Neural progenitor cell (in vitro differentiated cells): ENCODE data around the gene LRP2. TPM values are rescaled to one million over a fixed set of nuclear protein-coding genes. Genes with fewer than 3 reads are reported as not detected.

ENCODE experiments used
- DNase-seq: peaks from one replicate; pipeline ENCODE4 v3.0.0-alpha.2; 2016; ENCODE audit warnings: low spot score
- H2AFZ ChIP-seq: fragments of 200-600 bp; sonication (generic); replicated peaks from 2 replicates; pipeline ENCODE4 v1.6.1; 2016; ENCODE audit warnings: antibody characterized with exemption
- H3F3A ChIP-seq: fragments of 200-600 bp; sonication (generic); 2 replicates; pipeline ENCODE4 v1.6.1; 2016; ENCODE audit warnings: antibody characterized with exemption, low read depth
- H3K27ac ChIP-seq: fragments of 200-600 bp; sonication (generic); 2 replicates; pipeline ENCODE4 v1.5.1; 2016; ENCODE audit warnings: mild to moderate bottlenecking
- H3K27me3 ChIP-seq: fragments of 200-600 bp; sonication (generic); 2 replicates; pipeline ENCODE4 v1.6.1; 2016; ENCODE audit warnings: mild to moderate bottlenecking, moderate library complexity
- H3K36me3 ChIP-seq: fragments of 200-600 bp; sonication (generic); 2 replicates; pipeline ENCODE4 v1.5.1; 2016
- H3K4me1 ChIP-seq: fragments of 200-600 bp; sonication (generic); 2 replicates; pipeline ENCODE4 v1.6.1; 2016; ENCODE audit warnings: mixed run types
- H3K4me2 ChIP-seq: fragments of 200-600 bp; sonication (generic); 2 replicates; pipeline ENCODE4 v1.6.1; 2016
- H3K4me3 ChIP-seq: fragments of 200-600 bp; sonication (generic); 2 replicates; pipeline ENCODE4 v1.5.1; 2016
- H3K79me2 ChIP-seq: fragments of 200-600 bp; sonication (generic); 2 replicates; pipeline ENCODE4 v1.6.1; 2016; ENCODE audit warnings: low read depth
- H3K9ac ChIP-seq: fragments of 200-600 bp; sonication (generic); 2 replicates; pipeline ENCODE4 v1.6.1; 2016
- H3K9me3 ChIP-seq: fragments of 200-600 bp; sonication (generic); 2 replicates; pipeline ENCODE4 v1.5.1; 2016; ENCODE audit warnings: low read depth
- H4K20me1 ChIP-seq: fragments of 200-600 bp; sonication (generic); 2 replicates; pipeline ENCODE4 v1.6.1; 2016; ENCODE audit warnings: low read depth
- H3K27ac Mint-ChIP-seq: 3 replicates; pipeline ENCODE4 v1.8.0; 2021; ENCODE audit warnings: mixed read lengths
- H3K27me3 Mint-ChIP-seq: 2 replicates; pipeline ENCODE4 v1.8.0; 2022; ENCODE audit warnings: low read depth, mild to moderate bottlenecking, inconsistent platforms, moderate library complexity, mixed read lengths; ENCODE audit not compliant: insufficient read depth
- H3K36me3 Mint-ChIP-seq: 3 replicates; pipeline ENCODE4 v1.8.0; 2021; ENCODE audit warnings: mixed read lengths
- H3K4me1 Mint-ChIP-seq: 3 replicates; pipeline ENCODE4 v1.8.0; 2021; ENCODE audit warnings: mixed read lengths
- H3K4me3 Mint-ChIP-seq: 3 replicates; pipeline ENCODE4 v1.8.0; 2021; ENCODE audit warnings: mild to moderate bottlenecking, moderate library complexity, mixed read lengths
- H3K9me3 Mint-ChIP-seq: 3 replicates; pipeline ENCODE4 v1.8.0; 2020; ENCODE audit warnings: mixed read lengths
- EZH2 ChIP-seq: fragments of 200-600 bp; sonication (generic); IDR thresholded peaks from 2 replicates; pipeline ENCODE4 v1.6.1; 2017; ENCODE audit warnings: antibody characterized with exemption, mild to moderate bottlenecking, moderate library complexity
- EZH2phosphoT487 ChIP-seq: fragments of 200-600 bp; sonication (generic); IDR thresholded peaks from 2 replicates; pipeline ENCODE4 v1.6.1; 2017; ENCODE audit warnings: antibody characterized with exemption
- total RNA-seq: library from RNA; depleted of rRNA; stranded (reverse); fragments of >200 nt; gene quantifications from 2 replicates; pipeline ENCODE4 v1.2.3, GENCODE V29; 2015; ENCODE audit warnings: low replicate concordance
- TF ChIP-seq, protein P1 (sequence below): fragments of 200-600 bp; sonication (generic); IDR thresholded peaks from 2 replicates; pipeline ENCODE4 v1.5.1; 2017; ENCODE audit warnings: antibody characterized with exemption, mild to moderate bottlenecking

Gene LRP2
- total RNA-seq, 1 donor from 2014 or later: 143 TPM

DNA sequence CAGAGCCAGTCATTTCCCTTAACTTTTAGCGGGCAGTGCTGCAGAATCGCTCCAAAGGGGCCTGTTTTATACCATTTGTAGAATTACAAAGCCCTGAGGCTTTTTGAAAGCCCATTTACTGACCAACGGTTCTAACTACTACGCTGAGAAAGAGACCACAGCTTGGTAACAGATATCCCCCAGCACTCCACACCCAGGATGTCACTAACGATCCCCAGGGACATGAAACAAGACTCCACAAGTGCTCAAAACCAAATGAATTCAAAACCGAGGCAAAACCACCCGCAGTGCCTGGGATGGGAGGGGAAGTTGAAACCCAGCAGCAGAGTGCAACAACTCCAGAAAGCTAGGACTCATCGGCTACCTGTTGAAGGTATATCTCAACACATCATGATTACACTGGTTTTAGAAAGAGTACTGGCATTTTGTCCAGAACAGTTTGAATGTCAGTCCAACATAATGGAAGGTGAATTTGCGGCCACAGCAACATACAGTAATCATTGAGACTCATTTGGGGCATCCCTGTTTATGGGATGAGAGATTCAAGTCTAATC lies 33.6 kb upstream of the LRP2 start:
- H3K4me3 ChIP-seq: no peak overlapping the region
- peaks cover 13% of the 10 kb centered on the region for H3K4me1 Mint-ChIP-seq
- H3K27ac Mint-ChIP-seq: no peak overlapping the region
- H3K27ac ChIP-seq: peak overlapping the region; percentile 78
- DNase-seq: no peak
- no peaks in the 10 kb centered on the region for H3K79me2 ChIP-seq
- H3K36me3 ChIP-seq: no peaks in the 10 kb centered on the region
- H3K4me1 ChIP-seq: peaks cover 40% of the 10 kb centered on the region
- H3K4me2 ChIP-seq: peak overlapping the region; percentile 45
- H3K27me3 Mint-ChIP-seq: peaks cover 4% of the 10 kb centered on the region
- TF ChIP-seq EZH2phosphoT487: no peak
- no peak for TF ChIP-seq EZH2
- TF ChIP-seq, protein P1, sequence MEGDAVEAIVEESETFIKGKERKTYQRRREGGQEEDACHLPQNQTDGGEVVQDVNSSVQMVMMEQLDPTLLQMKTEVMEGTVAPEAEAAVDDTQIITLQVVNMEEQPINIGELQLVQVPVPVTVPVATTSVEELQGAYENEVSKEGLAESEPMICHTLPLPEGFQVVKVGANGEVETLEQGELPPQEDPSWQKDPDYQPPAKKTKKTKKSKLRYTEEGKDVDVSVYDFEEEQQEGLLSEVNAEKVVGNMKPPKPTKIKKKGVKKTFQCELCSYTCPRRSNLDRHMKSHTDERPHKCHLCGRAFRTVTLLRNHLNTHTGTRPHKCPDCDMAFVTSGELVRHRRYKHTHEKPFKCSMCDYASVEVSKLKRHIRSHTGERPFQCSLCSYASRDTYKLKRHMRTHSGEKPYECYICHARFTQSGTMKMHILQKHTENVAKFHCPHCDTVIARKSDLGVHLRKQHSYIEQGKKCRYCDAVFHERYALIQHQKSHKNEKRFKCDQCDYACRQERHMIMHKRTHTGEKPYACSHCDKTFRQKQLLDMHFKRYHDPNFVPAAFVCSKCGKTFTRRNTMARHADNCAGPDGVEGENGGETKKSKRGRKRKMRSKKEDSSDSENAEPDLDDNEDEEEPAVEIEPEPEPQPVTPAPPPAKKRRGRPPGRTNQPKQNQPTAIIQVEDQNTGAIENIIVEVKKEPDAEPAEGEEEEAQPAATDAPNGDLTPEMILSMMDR: no peak
- H3K4me3 Mint-ChIP-seq: peak overlapping the region; percentile 33
- no peaks in the 10 kb centered on the region for H3K9me3 ChIP-seq
- H3K27me3 ChIP-seq: no peaks in the 10 kb centered on the region
- H3K9me3 Mint-ChIP-seq: no peaks in the 10 kb centered on the region
- H2AFZ ChIP-seq: peak overlapping the region; percentile 65
- H3K9ac ChIP-seq: no peak overlapping the region
- no peaks in the 10 kb centered on the region for H3K36me3 Mint-ChIP-seq
- no peaks in the 10 kb centered on the region for H4K20me1 ChIP-seq
- H3F3A ChIP-seq: peaks cover 25% of the 10 kb centered on the region

DNA sequence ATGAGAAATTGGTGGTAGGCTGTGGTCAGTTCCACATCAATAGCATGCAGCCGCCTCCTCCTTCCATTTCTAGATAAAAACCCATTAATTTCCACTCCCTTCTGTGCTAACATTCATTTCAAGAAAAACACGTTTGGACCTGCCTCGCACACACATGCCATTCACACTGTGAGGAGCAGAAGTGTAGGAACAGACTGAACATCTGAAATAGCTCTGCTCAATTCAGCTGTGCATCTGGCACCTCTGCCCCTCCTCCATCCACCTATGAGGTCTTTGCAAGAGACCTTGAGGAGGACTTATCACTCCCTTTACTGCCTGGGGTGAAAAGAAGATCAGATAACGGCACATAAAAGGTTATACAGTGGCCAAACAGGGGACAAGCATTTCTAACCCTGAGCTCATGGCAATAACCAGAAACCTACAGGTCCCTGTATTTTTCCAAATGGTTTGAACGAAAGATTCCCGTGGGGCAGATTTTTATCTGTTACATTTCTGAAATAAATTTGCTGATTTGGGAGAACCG lies 30.8 kb upstream of the LRP2 start:
- no peak for DNase-seq

DNA sequence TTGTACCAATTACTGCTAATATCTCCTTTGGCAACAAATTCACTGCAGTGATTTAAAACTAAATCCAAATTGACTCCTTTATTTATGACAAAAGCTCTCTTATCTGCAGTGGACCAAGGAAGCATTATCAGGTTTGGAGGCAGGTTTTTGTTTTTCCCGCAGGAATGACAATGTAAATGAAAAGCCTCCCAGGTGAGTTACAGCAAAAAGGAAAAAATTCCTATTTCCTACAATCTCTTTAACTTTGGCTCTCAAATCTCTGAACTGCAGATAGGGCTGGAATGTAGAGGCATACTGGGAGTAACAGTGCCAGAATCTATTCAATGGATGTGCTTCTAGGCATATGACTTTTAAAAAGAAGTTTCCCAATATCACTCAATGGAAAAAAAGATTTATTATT lies 28.9 kb upstream of the LRP2 start:
- Mint-ChIP-seq H3K27me3 (peaks cover 2% of the 10 kb centered on the region), H3K4me3 (no peak overlapping the region), H3K36me3 (no peaks in the 10 kb centered on the region), H3K9me3 (no peaks in the 10 kb centered on the region), H3K4me1 (peaks cover 13% of the 10 kb centered on the region), H3K27ac (no peak overlapping the region)
- no peak for DNase-seq
- TF ChIP-seq EZH2phosphoT487: no peak
- TF ChIP-seq, protein P1: no peak
- no peak for TF ChIP-seq EZH2
- no peak overlapping the region for H3K9ac ChIP-seq
- H3K4me3 ChIP-seq: no peak overlapping the region
- no peaks in the 10 kb centered on the region for H3K27me3 ChIP-seq
- H3K27ac ChIP-seq: no peak overlapping the region
- H4K20me1 ChIP-seq: no peaks in the 10 kb centered on the region
- no peak overlapping the region for H3K4me2 ChIP-seq
- peaks cover 22% of the 10 kb centered on the region for H3F3A ChIP-seq
- peaks cover 39% of the 10 kb centered on the region for H3K4me1 ChIP-seq
- no peak overlapping the region for H2AFZ ChIP-seq
- no peaks in the 10 kb centered on the region for H3K79me2 ChIP-seq
- H3K36me3 ChIP-seq: no peaks in the 10 kb centered on the region
- H3K9me3 ChIP-seq: no peaks in the 10 kb centered on the region

More for the DNA sequence above, 30.8 kb upstream of the LRP2 start:
- Histone ChIP-seq H3K36me3 (no peaks in the 10 kb centered on the region), H3K9me3 (no peaks in the 10 kb centered on the region), H3K4me3 (no peak overlapping the region), H3K27me3 (no peaks in the 10 kb centered on the region), H3K4me2 (peak overlapping the region; percentile 19), H3K27ac (no peak overlapping the region), H3K4me1 (peaks cover 42% of the 10 kb centered on the region), H2AFZ (no peak overlapping the region), H3K79me2 (no peaks in the 10 kb centered on the region), H3F3A (peaks cover 25% of the 10 kb centered on the region), H3K9ac (no peak overlapping the region), H4K20me1 (no peaks in the 10 kb centered on the region)
- H3K9me3 Mint-ChIP-seq: no peaks in the 10 kb centered on the region
- H3K36me3 Mint-ChIP-seq: no peaks in the 10 kb centered on the region
- H3K27ac Mint-ChIP-seq: no peak overlapping the region
- TF ChIP-seq, protein P1: no peak
- H3K4me1 Mint-ChIP-seq: peaks cover 13% of the 10 kb centered on the region
- H3K4me3 Mint-ChIP-seq: no peak overlapping the region
- peaks cover 6% of the 10 kb centered on the region for H3K27me3 Mint-ChIP-seq
